HG02588 (cell line): Measurements from ENCODE around the gene IGFBP5.

Experiments
- ATAC-seq: cut with Tn5 transposase; IDR thresholded peaks from one replicate; pipeline ENCODE4 v1.9.1; 2021; ENCODE audit warnings: mild to moderate bottlenecking, moderate library complexity; ENCODE audit not compliant: unreplicated experiment

IGFBP5 gene

GRCh38 chr2:216650626-216651257, 44.6 kb downstream of the IGFBP5 start:
- ATAC-seq = no peak

GRCh38 chr2:216649574-216649973, 45.8 kb downstream of the IGFBP5 start:
- no peak for ATAC-seq

GRCh38 chr2:216648105-216648504, 47.2 kb downstream of the IGFBP5 start:
- no peak for ATAC-seq

GRCh38 chr2:216646116-216646515, 49.2 kb downstream of the IGFBP5 start:
- ATAC-seq = no peak

GRCh38 chr2:216645636-216645950, 49.8 kb downstream of the IGFBP5 start:
- ATAC-seq = no peak

- no peak for ATAC-seq
Observed at GRCh38 chr2:216644842-216645635, 50.3 kb downstream of the IGFBP5 start.

GRCh38 chr2:216643986-216644659, 51.2 kb downstream of the IGFBP5 start:
- ATAC-seq = no peak

- ATAC-seq = no peak
Observed at GRCh38 chr2:216637472-216637871, 57.9 kb downstream of the IGFBP5 start.

- no peak for ATAC-seq
Observed at GRCh38 chr2:216636551-216637450, 58.5 kb downstream of the IGFBP5 start.

- no peak for ATAC-seq
Observed at GRCh38 chr2:216635701-216636550, 59.4 kb downstream of the IGFBP5 start.

- ATAC-seq = no peak
Observed at GRCh38 chr2:216635171-216635570, 60.2 kb downstream of the IGFBP5 start.

- ATAC-seq = no peak
Observed at GRCh38 chr2:216634370-216635148, 60.8 kb downstream of the IGFBP5 start.

- no peak for ATAC-seq
Observed at GRCh38 chr2:216633616-216634369, 61.6 kb downstream of the IGFBP5 start.

- no peak for ATAC-seq
Observed at GRCh38 chr2:216632952-216633615, 62.3 kb downstream of the IGFBP5 start, which contains the start of gene IGFBP2. TSS of gene IGFBP2 (plus strand) at chr2:216633420. CDS start at chr2:216633524, 104 bp downstream.

- no peak for ATAC-seq
Observed at GRCh38 chr2:216632346-216632951, 62.9 kb downstream of the IGFBP5 start.

- no peak for ATAC-seq
Observed at GRCh38 chr2:216629784-216630183, 65.6 kb downstream of the IGFBP5 start.

- ATAC-seq = no peak
Observed at GRCh38 chr2:216626875-216627245, 68.5 kb downstream of the IGFBP5 start.
